Activated T-cell treated with anti-CD3 and anti-CD28 coated beads, Interleukin-2, amount 50 U/mL, for 48 hours (primary cell): ENCODE results near the gene UBN2.
"Not testable (repeated sequence)": the region's sequence is repeated elsewhere in the genome, so short reads cannot be mapped to it uniquely, and the experiment has no call there.

Experiments used
- DNase-seq, 2 experiments: peaks; one replicate each; pipeline ENCODE4 v3.0.0-alpha.2; 2020

UBN2 gene

GRCh38 chr7:139300390-139300789 lies 69.4 kb downstream of the UBN2 start:
- no peak for DNase-seq

GRCh38 chr7:139304517-139304916 lies 73.5 kb downstream of the UBN2 start:
- DNase-seq: no peak

GRCh38 chr7:139317939-139318505 lies 87.0 kb downstream of the UBN2 start:
- DNase-seq: no peak

- no peak for DNase-seq
Observed at GRCh38 chr7:139321071-139321745, 90.2 kb downstream of the UBN2 start.

GRCh38 chr7:139324709-139325108 lies 93.7 kb downstream of the UBN2 start:
- DNase-seq: not testable (repeated sequence)

- DNase-seq: no peak
Observed at GRCh38 chr7:139328375-139328774, 97.3 kb downstream of the UBN2 start.

- DNase-seq: no peak
Observed at GRCh38 chr7:139329119-139329518, 98.1 kb downstream of the UBN2 start.

- no peak for DNase-seq
Observed at GRCh38 chr7:139330333-139331030, 99.4 kb downstream of the UBN2 start.

- no peak for DNase-seq
Observed at GRCh38 chr7:139332697-139333359, 101.8 kb downstream of the UBN2 start.

GRCh38 chr7:139333443-139333842 lies 102.4 kb downstream of the UBN2 start:
- not testable (repeated sequence) for DNase-seq

- no peak for DNase-seq
Observed at GRCh38 chr7:139334399-139335150, 103.5 kb downstream of the UBN2 start.

- DNase-seq: no peak
Observed at GRCh38 chr7:139339025-139339424, 108.0 kb downstream of the UBN2 start.

GRCh38 chr7:139339698-139340036 lies 108.6 kb downstream of the UBN2 start:
- DNase-seq: no peak

GRCh38 chr7:139340037-139340807 lies 109.2 kb downstream of the UBN2 start:
- peak; percentile 99 to 100 for DNase-seq

- DNase-seq: no peak
Observed at GRCh38 chr7:139340808-139341057, 109.7 kb downstream of the UBN2 start.

GRCh38 chr7:139341058-139341775 lies 110.2 kb downstream of the UBN2 start, which contains the start of gene FMC1:
FMC1 (plus strand) TSS chr7:139341337; CDS start chr7:139341385, 48 bp downstream.
- peak; percentile 89 to 90 for DNase-seq

GRCh38 chr7:139341776-139342226 lies 110.8 kb downstream of the UBN2 start:
- no peak for DNase-seq

GRCh38 chr7:139345042-139345441 lies 114.0 kb downstream of the UBN2 start:
- DNase-seq: no peak

- DNase-seq: no peak
Observed at GRCh38 chr7:139351027-139351426, 120.0 kb downstream of the UBN2 start.

GRCh38 chr7:139354729-139355128 lies 123.7 kb downstream of the UBN2 start:
- no peak for DNase-seq

- no peak for DNase-seq
Observed at GRCh38 chr7:139355320-139355719, 124.3 kb downstream of the UBN2 start.
